Panc1 (cell line): Measurements from ENCODE around the gene CACNA2D4. TPM values are rescaled to one million over a fixed set of nuclear protein-coding genes. Genes with fewer than 3 reads are reported as not detected.

ENCODE experiments used
- ATAC-seq: fragments of 200-7000 bp; cut with Tn5 transposase; 2 replicates; pipeline ENCODE4 v1.9.1; 2020; ENCODE audit warnings: mild to moderate bottlenecking, moderate library complexity
- BruUV-seq: library from RNA; stranded (reverse); fragments of 400-500 nt; replicated peaks from 2 replicates; lab custom pipeline; 2021; lab: Mats Ljungman, UMichigan
- CTCF ChIA-PET: fragments of 300-600 bp; sonication (Branson Sonifier 250); formaldehyde crosslinking; loops from one replicate; lab custom pipeline; 2022; ENCODE audit warnings: antibody characterized with exemption; lab: Charles Lee
- POLR2A ChIA-PET: fragments of 300-600 bp; sonication (Branson Sonifier 250); formaldehyde crosslinking; loops from one replicate; lab custom pipeline; 2022; ENCODE audit warnings: antibody characterized with exemption; lab: Charles Lee
- DNase-seq: peaks from one replicate; pipeline ENCODE4 v3.0.0-alpha.2; 2010; ENCODE audit warnings: low read depth, low spot score
- H3K27ac ChIP-seq: 2 replicates; pipeline ENCODE4 v1.5.1; 2011; ENCODE audit warnings: mild to moderate bottlenecking, low read length, inconsistent platforms
- H3K27me3 ChIP-seq: fragments of 200-500 bp; sonication (Bioruptor generic); 2 replicates; pipeline ENCODE4 v1.6.0; 2014; ENCODE audit warnings: low read length, inconsistent platforms; ENCODE audit not compliant: control insufficient read depth, insufficient read depth
- H3K36me3 ChIP-seq: fragments of 200-500 bp; sonication (Bioruptor generic); 2 replicates; pipeline ENCODE4 v1.5.1; 2014; ENCODE audit warnings: inconsistent platforms, mild to moderate bottlenecking, low read length, moderate library complexity; ENCODE audit not compliant: control insufficient read depth, insufficient read depth
- H3K4me1 ChIP-seq: 2 replicates; pipeline ENCODE4 v1.5.1; 2011; ENCODE audit warnings: inconsistent platforms, mild to moderate bottlenecking, low read length, moderate library complexity; ENCODE audit not compliant: control insufficient read depth, insufficient read depth
- H3K4me3 ChIP-seq, 2 experiments: 2 replicates each; pipeline ENCODE4 v1.5.1; 2011 to 2012; ENCODE audit warnings: low read depth in 2 of 2, low read length in 2 of 2, mild to moderate bottlenecking in 2 of 2, inconsistent platforms in 1 of 2, moderate library complexity in 1 of 2
- H3K9me3 ChIP-seq: fragments of 200-500 bp; sonication (Bioruptor generic); 2 replicates; pipeline ENCODE4 v1.5.1; 2014; ENCODE audit warnings: low read depth, mild to moderate bottlenecking, inconsistent platforms, low read length, moderate library complexity; ENCODE audit not compliant: control insufficient read depth, insufficient read depth
- POLR2AphosphoS5 ChIP-seq: IDR thresholded peaks from 2 replicates; pipeline ENCODE4 v1.6.1; 2012; ENCODE audit warnings: mild to moderate bottlenecking, low read depth, low read length, moderate library complexity
- SIN3A ChIP-seq: IDR thresholded peaks from 2 replicates; pipeline ENCODE4 v1.6.1; 2012; ENCODE audit warnings: low read depth, mild to moderate bottlenecking, low read length, moderate library complexity, borderline replicate concordance; ENCODE audit not compliant: insufficient read depth
- TCF7L2 ChIP-seq: IDR thresholded peaks from 2 replicates; pipeline ENCODE4 v1.6.1; 2011; ENCODE audit warnings: mild to moderate bottlenecking, low read depth, low read length, inconsistent platforms
- in situ Hi-C: cut with HindIII; loops from 2 replicates; pipeline ENCODE4 v1.10.0; 2016; ENCODE audit warnings: low sequenced_read_pairs, low pct_unique_long_range_greater_than_20kb
- intact Hi-C: fragments of 100-400 bp; cut with micrococcal nuclease; formaldehyde crosslinking; loops from one replicate; pipeline ENCODE4 v1.10.0; 2022; ENCODE audit not compliant: unreplicated experiment
- total RNA-seq: library from RNA; stranded (reverse); gene quantifications from one replicate; pipeline ENCODE4 v1.2.1, GENCODE V29; 2021; ENCODE audit not compliant: unreplicated experiment
- TF ChIP-seq, protein P1 (sequence below), 2 experiments: IDR thresholded peaks; 2 replicates each; pipeline ENCODE4 v1.6.1; 2011 to 2012; ENCODE audit warnings: low read depth in 2 of 2, control low read depth in 1 of 2, low read length in 1 of 2, mild to moderate bottlenecking in 1 of 2, moderate library complexity in 1 of 2; ENCODE audit not compliant: insufficient read depth in 1 of 2
- TF ChIP-seq, protein P2 (sequence below): fragments of 450-650 bp; IDR thresholded peaks from 2 replicates; pipeline ENCODE4 v1.5.1; 2017; ENCODE audit warnings: mild to moderate bottlenecking

Gene CACNA2D4
- total RNA-seq, 1 experiment from 2014 or later, result 0.15 TPM

DNA sequence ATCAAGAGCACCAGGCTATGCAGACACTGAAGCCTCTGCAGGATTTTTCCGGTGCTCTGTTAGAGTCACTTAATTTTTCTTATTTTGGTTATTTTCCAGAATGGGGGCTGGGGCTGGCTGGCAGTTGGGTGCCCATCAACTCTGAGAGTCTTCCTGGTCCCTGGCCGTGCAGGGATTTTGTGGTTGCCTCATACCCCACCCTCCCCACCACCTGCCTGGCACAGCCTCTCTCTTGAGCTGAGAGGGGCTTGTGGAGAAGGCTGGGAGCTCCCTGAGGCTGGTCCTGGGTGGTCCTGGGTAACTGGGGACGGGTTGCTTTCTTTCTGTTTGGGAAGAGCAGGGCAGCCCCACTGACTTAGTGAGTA lies 74.8 kb downstream of the CACNA2D4 start:
- H3K27me3 ChIP-seq, result no peaks in the 10 kb centered on the region
- TF ChIP-seq, protein P1, sequence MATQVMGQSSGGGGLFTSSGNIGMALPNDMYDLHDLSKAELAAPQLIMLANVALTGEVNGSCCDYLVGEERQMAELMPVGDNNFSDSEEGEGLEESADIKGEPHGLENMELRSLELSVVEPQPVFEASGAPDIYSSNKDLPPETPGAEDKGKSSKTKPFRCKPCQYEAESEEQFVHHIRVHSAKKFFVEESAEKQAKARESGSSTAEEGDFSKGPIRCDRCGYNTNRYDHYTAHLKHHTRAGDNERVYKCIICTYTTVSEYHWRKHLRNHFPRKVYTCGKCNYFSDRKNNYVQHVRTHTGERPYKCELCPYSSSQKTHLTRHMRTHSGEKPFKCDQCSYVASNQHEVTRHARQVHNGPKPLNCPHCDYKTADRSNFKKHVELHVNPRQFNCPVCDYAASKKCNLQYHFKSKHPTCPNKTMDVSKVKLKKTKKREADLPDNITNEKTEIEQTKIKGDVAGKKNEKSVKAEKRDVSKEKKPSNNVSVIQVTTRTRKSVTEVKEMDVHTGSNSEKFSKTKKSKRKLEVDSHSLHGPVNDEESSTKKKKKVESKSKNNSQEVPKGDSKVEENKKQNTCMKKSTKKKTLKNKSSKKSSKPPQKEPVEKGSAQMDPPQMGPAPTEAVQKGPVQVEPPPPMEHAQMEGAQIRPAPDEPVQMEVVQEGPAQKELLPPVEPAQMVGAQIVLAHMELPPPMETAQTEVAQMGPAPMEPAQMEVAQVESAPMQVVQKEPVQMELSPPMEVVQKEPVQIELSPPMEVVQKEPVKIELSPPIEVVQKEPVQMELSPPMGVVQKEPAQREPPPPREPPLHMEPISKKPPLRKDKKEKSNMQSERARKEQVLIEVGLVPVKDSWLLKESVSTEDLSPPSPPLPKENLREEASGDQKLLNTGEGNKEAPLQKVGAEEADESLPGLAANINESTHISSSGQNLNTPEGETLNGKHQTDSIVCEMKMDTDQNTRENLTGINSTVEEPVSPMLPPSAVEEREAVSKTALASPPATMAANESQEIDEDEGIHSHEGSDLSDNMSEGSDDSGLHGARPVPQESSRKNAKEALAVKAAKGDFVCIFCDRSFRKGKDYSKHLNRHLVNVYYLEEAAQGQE (IDR thresholded peaks at IDR 0.05; ENCODE audit: insufficient read depth in 1 of 2, low read depth in 2 of 2, low read length in 1 of 2), result no peak
- TF ChIP-seq SIN3A (no peak), POLR2AphosphoS5 (no peak), TCF7L2 (no peak)
- TF ChIP-seq, protein P2, sequence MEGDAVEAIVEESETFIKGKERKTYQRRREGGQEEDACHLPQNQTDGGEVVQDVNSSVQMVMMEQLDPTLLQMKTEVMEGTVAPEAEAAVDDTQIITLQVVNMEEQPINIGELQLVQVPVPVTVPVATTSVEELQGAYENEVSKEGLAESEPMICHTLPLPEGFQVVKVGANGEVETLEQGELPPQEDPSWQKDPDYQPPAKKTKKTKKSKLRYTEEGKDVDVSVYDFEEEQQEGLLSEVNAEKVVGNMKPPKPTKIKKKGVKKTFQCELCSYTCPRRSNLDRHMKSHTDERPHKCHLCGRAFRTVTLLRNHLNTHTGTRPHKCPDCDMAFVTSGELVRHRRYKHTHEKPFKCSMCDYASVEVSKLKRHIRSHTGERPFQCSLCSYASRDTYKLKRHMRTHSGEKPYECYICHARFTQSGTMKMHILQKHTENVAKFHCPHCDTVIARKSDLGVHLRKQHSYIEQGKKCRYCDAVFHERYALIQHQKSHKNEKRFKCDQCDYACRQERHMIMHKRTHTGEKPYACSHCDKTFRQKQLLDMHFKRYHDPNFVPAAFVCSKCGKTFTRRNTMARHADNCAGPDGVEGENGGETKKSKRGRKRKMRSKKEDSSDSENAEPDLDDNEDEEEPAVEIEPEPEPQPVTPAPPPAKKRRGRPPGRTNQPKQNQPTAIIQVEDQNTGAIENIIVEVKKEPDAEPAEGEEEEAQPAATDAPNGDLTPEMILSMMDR, result no peak
- ChIA-PET CTCF (no interaction called here), POLR2A (no interaction called here)
- in situ Hi-C loops (no loop called here), intact Hi-C loops (no loop called here)
- H3K4me1 ChIP-seq, result no peaks in the 10 kb centered on the region
- BruUV-seq, result no TSS peak
- H3K9me3 ChIP-seq, result no peaks in the 10 kb centered on the region
- no peak for ATAC-seq
- H3K4me3 ChIP-seq, result no peak overlapping the region
- no peak overlapping the region for H3K27ac ChIP-seq
- H3K36me3 ChIP-seq, result no peaks in the 10 kb centered on the region
- no peak for DNase-seq

GRCh38 chr12:1842905-1843640 lies 75.4 kb downstream of the CACNA2D4 start:
- Histone ChIP-seq H3K27me3 (no peaks in the 10 kb centered on the region), H3K36me3 (no peaks in the 10 kb centered on the region)

More at GRCh38 chr12:1842905-1843640, 75.4 kb downstream of the CACNA2D4 start:
- intact Hi-C loops, result no loop called here
- Histone ChIP-seq H3K4me1 (no peaks in the 10 kb centered on the region), H3K4me3 (no peak overlapping the region), H3K27ac (no peak overlapping the region), H3K9me3 (no peaks in the 10 kb centered on the region)
- BruUV-seq, result no TSS peak
- ChIA-PET POLR2A (no interaction called here), CTCF (no interaction called here)
- no peak for TF ChIP-seq SIN3A
- TF ChIP-seq POLR2AphosphoS5, result no peak
- no peak for TF ChIP-seq TCF7L2
- TF ChIP-seq, protein P2, result no peak
- TF ChIP-seq, protein P1 (IDR thresholded peaks at IDR 0.05; ENCODE audit: insufficient read depth in 1 of 2, low read depth in 2 of 2, low read length in 1 of 2), result no peak
- in situ Hi-C loops, result no loop called here
- no peak for ATAC-seq
- DNase-seq, result no peak
